GM18870 (cell line): ENCODE data around the gene UNC93B1.
"Not testable (repeated sequence)": the region's sequence is repeated elsewhere in the genome, so short reads cannot be mapped to it uniquely, and the experiment has no call there.

Experiments
- ATAC-seq: cut with Tn5 transposase; IDR thresholded peaks from one replicate; pipeline ENCODE4 v1.9.1; 2021; ENCODE audit warnings: moderate library complexity; ENCODE audit not compliant: unreplicated experiment

Gene UNC93B1

GRCh38 chr11:67995579-67995978 is 8.3 kb downstream of the UNC93B1 start:
- not testable (repeated sequence) for ATAC-seq

GRCh38 chr11:67995129-67995528 is 8.8 kb downstream of the UNC93B1 start:
- ATAC-seq: not testable (repeated sequence)

GRCh38 chr11:67994387-67994786 is 9.5 kb downstream of the UNC93B1 start:
- not testable (repeated sequence) for ATAC-seq

GRCh38 chr11:67993821-67994220 is 10.1 kb downstream of the UNC93B1 start:
- ATAC-seq: not testable (repeated sequence)

- ATAC-seq: not testable (repeated sequence)
Measured at GRCh38 chr11:67991347-67992121, 12.4 kb downstream of the UNC93B1 start.

GRCh38 chr11:67990546-67991346 is 13.2 kb downstream of the UNC93B1 start:
- not testable (repeated sequence) for ATAC-seq

GRCh38 chr11:67985302-67985701 is 18.6 kb downstream of the UNC93B1 start:
- ATAC-seq: not testable (repeated sequence)

- no peak for ATAC-seq
Measured at GRCh38 chr11:67983951-67984350, 19.9 kb downstream of the UNC93B1 start.

- not testable (repeated sequence) for ATAC-seq
Measured at GRCh38 chr11:67982255-67982857, 21.5 kb downstream of the UNC93B1 start.

GRCh38 chr11:67981226-67981625 is 22.7 kb downstream of the UNC93B1 start:
- not testable (repeated sequence) for ATAC-seq

- not testable (repeated sequence) for ATAC-seq
Measured at GRCh38 chr11:67978766-67979418, 25.0 kb downstream of the UNC93B1 start.

- ATAC-seq: not testable (repeated sequence)
Measured at GRCh38 chr11:67974746-67975145, 29.2 kb downstream of the UNC93B1 start.

- ATAC-seq: not testable (repeated sequence)
Measured at GRCh38 chr11:67965830-67966348, 38.0 kb downstream of the UNC93B1 start.

GRCh38 chr11:67964746-67965145 is 39.2 kb downstream of the UNC93B1 start:
- ATAC-seq: not testable (repeated sequence)

GRCh38 chr11:67963879-67964278 is 40.0 kb downstream of the UNC93B1 start:
- ATAC-seq: not testable (repeated sequence)

- ATAC-seq: not testable (repeated sequence)
Measured at GRCh38 chr11:67963217-67963616, 40.7 kb downstream of the UNC93B1 start.

- ATAC-seq: not testable (repeated sequence)
Measured at GRCh38 chr11:67956236-67956635, 47.7 kb downstream of the UNC93B1 start.

- ATAC-seq: not testable (repeated sequence)
Measured at GRCh38 chr11:67955461-67956007, 48.4 kb downstream of the UNC93B1 start.

GRCh38 chr11:67954971-67955370 is 48.9 kb downstream of the UNC93B1 start:
- not testable (repeated sequence) for ATAC-seq

- not testable (repeated sequence) for ATAC-seq
Measured at GRCh38 chr11:67954251-67954650, 49.6 kb downstream of the UNC93B1 start.
